Putamen (tissue), 1 donor: ENCODE measurements around the gene NDUFAF2.
"Not testable (repeated sequence)": the region's sequence is repeated elsewhere in the genome, so short reads cannot be mapped to it uniquely, and the experiment has no call there.

Source experiments
- DNase-seq: peaks from one replicate; pipeline ENCODE4 v3.0.0-alpha.2; 2016; ENCODE audit warnings: low spot score

NDUFAF2 gene, protein sequence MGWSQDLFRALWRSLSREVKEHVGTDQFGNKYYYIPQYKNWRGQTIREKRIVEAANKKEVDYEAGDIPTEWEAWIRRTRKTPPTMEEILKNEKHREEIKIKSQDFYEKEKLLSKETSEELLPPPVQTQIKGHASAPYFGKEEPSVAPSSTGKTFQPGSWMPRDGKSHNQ

DNA sequence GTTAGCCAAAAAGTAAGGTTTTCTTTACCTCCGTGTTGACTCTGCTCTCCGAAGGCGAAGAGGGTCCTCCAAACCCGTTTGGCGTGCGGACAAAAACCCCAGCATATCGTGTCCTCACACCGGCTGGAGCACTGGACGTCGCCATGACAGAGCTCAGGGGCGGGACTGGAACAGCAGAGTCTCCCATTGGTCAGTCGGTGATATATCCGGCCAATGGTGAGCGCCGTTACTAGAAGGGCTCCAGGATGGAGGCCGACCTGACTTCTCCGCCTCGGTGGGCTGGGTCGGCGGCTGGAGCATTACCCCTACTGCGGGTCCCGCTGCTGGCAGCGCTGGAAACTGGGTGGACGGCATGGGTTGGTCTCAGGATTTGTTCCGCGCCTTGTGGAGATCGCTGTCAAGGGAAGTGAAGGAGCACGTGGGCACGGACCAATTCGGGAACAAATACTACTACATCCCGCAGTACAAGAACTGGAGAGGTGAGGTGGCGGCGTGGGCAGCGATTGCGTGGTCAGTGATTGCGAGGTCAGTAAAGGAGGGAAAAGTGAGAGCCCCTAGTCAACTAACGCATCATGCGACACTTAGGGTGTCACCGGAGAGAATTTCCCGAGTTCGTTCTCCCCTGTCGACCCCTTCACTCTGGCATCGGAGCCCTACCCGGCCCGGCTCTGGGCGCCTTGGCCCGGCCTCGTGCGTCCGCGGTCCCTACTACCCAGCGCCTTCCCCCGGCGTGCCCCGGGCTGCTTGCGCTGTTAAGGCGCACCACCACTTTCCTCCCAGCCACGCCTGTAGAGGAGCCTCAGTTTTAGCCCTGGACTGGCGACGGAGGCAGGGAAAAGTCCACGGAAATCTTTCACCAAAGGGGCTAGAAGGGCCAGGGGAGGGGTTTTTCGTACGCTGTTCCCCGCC lies at the start of gene NDUFAF2, which contains the start of gene ERCC8:
Gene NDUFAF2 (plus strand): TSS at position 302 of the 909 bp plus-strand sequence. CDS start 51 bp downstream, at position 353.
Gene ERCC8 (minus strand): TSS at position 167 of the 909 bp plus-strand sequence. CDS start 62 bp downstream, at position 105.
- DNase-seq: peak; percentile 93

DNA sequence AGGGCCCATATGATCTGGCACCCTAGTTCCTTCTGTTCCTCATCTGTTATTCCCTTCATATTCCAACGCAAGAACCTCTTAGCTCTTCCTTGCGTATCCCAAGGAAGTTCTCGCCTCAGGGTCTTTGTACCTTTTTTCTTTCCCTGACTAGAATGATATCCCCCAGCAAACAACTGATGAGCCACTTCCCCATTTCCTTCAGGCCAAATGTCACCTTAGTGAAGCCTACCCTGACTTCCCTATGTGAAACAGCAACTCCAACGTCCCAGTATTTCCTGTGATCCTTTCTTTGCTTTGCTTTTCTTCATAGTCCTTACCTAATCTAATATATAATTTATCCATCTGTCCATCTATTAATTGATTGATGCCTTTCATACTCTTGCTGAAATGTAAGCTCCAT lies 48.0 kb upstream of the NDUFAF2 start:
- no peak for DNase-seq

DNA sequence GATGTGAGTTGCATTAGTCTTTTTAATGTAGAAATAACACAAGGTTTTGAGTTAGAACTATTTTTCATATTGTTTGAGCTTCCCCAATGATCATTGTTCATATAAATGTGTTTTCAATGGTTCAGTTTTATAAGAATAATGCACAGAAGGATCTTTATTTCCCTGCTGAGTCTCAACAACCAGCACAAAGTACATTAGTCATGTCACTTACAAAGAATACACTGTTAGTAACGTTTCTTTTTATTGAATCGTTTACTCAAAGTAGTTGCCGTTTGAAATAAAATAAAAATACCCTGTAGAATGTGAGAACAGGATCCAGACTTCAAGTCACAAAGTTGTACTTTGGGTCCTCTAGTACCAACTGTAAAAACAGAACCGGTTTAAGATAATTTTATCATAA lies 41.6 kb upstream of the NDUFAF2 start:
- peak; percentile 18 for DNase-seq

DNA sequence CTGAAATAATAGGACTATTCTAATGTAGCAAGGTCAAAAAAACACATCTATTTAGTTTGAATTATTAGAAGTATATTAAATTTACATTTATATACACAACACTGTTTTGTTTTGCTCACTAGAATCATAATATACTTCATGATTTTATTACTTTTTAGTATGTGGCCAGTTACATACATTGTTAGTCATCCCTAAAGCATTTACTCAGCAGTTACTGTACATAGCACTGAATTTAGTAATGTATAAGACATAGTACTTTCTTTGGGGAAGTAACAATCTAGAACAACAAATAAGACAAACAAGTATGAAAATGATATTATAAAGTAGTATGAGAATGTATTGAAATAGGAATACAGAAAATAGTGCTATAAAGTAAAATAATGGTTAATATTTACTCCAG lies 28.4 kb upstream of the NDUFAF2 start:
- DNase-seq: no peak

DNA sequence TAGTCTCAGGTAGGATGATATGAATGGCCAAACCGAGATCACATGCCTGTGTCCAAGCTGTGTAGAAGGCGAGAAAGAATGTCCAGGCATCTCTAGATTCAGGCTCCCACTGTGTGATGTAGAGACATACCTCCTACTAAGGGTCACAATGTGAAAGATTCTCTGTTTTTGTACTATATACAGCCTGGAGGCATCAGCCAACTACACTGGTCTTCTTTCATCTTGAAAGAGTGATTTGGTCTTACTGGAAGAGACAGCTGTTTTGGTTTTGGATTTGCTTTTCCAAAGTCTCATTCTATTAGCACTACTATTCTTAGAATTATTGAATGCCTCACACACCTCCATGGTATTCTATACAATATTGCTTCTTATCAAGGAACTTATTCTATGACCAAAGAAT lies 26.5 kb upstream of the NDUFAF2 start:
- DNase-seq: no peak

DNA sequence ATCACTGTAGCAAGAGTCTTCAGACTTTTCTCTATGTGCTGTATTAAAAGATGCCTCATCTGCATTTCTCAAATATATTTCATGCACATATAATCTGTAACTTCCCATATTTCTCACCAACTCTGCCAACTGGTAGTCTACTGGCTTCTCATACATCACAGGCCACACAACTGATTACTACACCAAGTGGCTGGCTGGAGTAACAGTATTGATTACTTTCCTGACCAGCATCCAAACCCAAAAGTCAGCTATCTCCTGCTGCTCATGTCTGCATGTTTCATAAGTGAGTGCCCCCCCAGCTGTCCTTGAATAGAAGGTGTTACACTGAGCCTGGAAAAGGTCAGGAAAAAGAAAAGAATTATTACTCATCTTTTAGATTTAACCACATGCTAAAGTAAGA lies 17.6 kb upstream of the NDUFAF2 start:
- DNase-seq: no peak

DNA sequence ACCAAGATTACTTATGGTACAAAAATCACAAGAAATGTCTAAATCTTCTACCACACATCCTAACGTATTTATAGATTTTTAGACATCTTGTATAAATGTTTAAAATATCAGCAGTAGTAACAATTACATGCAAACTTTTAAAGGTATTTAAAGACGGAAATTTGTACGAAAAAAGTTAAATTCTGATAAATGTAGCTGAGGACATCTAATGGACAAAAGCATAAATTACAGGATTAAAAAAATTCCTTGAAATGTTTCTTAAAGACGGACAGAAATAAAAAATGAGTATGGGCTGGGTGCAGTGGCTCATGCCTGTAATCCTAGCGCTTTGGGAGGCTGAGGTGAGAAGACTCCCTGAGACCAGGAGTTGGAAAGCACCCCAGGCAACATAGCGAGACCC lies 16.0 kb upstream of the NDUFAF2 start:
- DNase-seq: no peak

DNA sequence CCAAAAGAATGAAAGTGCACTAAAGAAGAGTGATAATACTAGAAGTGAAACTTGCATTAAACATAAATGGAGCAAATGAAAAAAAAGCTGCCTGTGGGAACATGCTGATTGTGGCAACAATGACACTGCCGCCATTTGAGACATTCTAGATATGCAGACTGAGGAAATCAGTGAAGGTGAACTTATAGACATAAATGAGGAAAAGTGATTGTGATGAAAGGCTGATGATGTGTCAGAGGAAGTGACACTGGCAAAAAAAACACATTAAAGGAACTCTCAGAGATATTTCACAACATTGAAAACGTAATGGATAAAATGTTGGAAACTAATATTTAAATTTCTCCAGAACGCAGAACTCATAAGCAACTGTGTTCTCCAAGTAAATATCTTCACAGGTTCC lies 1.4 kb upstream of the NDUFAF2 start:
- DNase-seq: no peak

DNA sequence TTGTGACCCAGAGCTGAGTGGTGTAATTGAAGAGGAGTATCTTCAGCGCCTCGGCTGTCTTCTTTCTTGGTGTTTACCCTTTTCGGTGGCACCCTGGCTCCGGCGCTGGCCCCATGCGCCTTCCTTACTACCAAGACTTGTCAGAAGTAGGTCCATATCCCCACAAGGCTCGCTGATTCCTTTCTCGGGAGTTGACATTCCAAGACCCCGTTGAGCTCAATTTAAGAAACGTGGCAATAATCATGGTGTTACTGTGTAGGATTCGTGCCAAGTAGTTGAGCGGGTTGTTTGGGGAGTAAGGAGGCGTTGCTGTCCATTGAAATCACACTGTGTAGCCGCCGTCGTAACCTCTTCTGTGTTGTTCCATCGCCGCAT lies 795 bp downstream of the NDUFAF2 start:
- no peak for DNase-seq

DNA sequence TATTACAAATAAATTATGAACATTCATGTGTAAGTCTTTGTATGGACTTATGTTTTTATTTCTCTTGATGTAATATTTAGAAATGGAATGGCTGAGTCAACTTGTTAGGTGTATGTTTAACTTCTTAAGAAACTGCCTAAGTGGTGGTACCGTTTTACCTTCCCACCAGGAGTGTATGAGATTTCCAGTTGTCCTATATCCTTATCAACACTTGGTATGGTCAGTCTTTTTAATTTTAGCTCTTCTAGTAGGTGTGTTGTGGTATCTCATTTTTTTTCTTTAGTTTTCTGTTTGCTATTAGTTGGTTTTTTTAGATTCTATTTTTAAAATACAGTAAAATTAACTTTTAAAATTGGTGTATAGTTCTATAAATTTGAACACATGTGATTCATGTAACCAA lies 3.7 kb downstream of the NDUFAF2 start:
- DNase-seq: no peak

DNA sequence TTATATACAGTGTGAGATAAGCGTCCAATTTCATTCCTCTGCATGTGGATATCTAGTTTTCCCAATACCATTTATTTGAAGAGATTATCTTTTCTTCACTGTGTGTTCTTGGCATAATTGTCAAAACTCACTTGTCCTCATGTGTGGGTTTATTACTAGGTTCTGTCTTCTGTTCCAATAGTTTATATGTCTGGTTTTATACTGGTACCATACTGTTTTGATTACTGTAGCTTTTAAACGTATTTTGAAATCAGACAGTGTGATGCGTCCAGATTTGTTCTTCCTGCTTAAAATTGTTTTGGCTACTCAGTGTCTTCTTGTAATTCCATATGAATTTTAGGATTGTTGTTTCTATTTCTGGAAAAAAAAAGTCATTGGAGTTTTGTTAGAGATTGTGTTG lies 10.2 kb downstream of the NDUFAF2 start:
- no peak for DNase-seq

DNA sequence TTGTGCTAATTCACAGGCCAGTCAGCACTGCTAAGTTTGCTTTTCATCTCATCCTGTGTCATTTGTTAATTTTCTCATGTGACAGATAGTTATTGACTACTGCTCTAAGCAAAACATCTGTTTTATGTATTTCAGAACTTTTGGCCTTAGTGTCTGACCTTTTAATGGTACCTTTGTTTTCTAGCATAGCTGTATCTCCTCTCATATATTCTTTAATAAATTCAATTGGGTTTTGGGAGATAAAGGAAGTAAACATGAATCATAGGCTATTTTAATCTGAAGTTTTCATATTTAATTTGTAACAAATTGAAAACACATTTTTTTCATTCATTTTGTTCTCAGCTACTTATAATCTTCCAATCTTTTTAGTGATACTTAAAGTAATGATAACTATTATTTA lies 13.1 kb downstream of the NDUFAF2 start:
- DNase-seq: no peak

DNA sequence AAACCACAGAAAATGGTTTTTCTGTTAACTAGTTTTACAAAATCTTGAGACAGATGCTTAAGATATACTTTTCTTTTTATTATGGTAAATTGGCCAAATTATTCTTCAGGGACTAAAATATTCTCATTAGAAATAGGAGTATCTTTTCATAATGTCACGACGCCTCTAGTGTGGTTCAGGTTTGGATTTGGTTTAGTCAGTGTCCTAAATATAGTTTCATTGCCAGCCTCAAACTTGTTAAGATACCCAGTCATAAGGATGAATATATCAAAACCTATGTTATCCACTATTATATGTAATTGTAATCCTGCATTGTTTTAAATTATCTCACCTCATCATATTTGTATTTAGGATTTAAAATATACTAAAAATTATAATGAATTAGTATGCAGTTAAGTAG lies 13.7 kb downstream of the NDUFAF2 start:
- DNase-seq: no peak

DNA sequence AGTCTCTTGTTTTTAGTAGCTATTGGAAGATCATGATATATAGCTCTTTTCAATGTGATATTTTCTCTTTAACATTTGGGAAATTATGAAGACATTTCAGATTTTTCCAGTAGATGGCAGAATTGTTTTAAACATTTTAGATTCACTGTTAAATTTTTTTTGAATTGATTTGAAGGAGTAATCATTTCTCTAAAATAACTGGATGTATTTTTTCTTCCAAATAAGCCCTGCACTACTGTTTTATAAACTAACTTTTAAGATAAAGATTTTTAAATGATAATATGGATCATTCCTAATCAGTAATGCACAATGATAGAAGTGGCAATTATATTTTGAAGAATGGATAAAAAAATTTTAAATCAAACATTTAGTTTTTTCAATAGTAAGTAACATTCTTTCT lies 14.2 kb downstream of the NDUFAF2 start:
- DNase-seq: no peak

DNA sequence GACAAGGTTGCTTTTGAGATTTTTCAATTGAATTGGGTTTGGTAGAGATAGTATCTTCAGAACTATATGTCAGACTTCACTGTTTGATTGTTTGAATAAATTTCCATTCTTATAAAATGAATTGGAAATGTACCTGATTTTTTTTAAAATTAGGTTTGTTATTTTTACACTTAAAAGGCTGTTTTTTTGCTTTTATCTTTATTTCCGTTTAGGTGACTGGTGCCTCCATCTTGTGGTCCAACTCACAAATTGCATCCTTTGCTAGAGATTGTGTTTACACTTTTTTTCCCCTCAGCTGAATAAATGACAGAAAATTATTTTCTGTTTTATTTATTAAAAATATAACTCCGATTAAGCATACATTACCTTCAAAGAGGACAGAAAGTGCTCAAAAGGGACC lies 15.6 kb downstream of the NDUFAF2 start:
- no peak for DNase-seq

DNA sequence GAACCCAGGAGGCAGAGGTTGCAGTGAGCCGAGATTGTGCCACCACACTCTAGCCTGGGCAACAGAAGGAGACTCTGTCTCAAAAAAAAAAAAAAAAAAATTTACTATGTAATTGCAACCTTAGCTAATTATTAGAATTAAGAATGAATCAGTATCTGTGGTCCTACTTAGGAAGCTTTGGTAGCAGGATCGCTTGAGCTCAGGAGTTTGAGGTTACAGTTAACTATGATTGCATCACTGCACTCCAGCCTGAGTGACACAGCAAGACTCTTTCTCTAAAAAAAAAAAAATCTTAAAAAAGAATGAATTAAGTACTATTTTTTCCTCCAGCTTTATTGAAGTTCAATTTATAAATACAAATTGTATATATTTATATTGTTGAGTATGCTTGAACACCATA lies 16.7 kb downstream of the NDUFAF2 start:
- no peak for DNase-seq

DNA sequence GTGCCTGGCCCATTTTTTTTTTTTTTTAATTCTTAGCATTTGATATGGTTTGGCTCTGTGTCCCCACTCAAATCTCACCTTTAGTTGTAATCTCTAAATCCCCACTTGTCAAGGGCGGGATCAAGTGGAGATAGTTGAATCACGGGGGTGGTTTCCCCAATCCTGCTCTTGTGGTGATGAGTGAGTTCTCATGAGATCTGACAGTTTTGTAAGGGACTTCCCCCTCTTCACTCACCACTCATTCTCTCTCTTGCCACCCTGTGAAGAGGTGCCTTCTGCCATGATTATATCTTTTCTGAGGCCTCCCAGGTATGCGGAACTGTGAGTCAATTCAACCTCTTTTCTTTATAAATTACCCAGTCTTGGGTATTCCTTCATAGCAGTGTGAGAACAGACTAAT lies 27.2 kb downstream of the NDUFAF2 start:
- DNase-seq: no peak

DNA sequence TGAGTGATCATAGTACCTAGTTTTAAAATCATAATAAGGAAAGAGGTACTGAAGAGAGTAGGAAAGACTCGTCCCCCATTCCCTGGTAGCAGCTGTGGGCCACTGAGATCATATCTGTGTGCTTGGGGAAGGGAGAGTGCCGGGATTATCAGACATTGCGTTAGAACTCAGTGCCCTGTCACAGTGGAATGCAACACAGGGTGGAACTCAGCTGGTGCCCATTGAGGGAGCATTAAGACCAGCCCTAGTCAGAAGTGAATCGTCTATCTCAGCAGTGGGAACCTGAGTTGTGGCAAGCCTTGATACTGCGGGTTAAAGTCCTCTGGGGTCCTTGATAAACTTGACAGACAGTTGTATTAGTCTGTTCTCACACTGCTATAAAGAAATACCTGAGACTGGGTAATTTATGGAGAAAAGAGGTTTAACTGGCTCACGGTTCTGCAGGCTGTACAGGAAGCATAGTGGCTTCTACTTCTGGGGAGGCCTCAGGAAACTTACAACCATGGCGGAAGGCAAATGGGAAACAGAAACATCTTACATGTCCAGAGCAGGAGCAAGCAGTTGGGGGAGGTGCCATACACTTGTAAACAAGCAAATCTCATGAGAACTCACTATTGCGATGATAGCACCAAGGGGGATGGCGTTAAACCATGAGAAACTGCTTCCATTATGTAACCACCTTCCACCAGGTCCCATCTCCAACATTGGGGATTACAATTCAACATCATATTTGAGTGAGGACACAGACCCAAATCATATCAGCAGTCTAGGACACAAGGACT lies 33.1 kb downstream of the NDUFAF2 start:
- no peak for DNase-seq

DNA sequence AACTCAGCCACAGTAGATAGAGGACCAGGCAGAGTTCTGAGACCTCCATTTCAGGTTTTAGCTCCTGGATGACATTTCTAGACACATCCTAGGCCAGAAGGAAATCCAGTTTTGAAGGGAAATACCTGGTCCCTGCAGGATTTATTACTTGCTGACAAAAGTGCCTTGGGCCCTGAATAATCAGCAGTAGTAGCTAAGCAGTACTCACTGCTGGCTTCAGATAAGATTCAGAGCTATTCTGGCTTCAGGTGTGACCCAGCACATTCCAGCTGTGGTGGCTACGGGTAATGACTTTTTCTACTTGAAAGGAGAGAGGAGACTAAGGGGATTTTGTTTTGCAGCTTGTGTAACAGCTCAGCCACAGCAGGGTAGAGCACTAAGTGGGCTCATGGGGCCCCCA lies 34.0 kb downstream of the NDUFAF2 start:
- no peak for DNase-seq

DNA sequence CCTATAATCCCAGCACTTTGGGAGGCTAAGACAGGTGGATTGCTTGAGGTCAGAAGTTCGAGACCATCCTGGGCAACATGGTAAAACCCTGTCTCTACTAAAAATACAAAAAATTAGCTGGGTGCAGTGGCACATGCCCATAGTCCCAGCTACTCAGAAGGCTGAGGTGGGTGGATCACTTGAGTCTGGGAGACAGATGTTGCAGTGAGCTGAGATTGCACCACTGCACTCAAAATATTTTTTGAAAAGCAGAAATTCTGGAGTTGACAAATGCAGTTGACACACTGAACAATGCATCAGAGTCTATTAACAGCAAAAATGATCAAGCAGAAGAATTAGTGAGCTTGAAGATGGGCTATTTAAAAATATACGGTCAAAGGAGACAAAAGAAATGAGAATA lies 35.5 kb downstream of the NDUFAF2 start:
- DNase-seq: no peak

DNA sequence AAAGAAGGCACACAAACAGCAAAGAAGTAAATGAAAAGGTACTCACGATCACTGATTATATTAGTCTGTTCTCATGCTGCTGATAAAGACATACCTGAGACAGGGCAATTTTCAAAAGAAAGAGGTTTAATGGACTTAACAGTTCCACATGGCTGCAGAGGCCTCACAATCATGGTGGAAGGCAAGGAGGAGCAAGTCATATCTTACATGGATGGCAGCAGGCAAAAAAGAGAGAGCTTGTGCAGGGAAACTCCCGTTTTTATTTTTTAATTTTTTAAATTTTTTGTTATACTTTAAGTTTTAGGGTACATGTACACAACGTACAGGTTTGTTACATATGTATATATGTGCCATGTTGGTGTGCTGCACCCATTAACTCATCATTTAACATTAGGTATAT lies 37.1 kb downstream of the NDUFAF2 start:
- DNase-seq: not testable (repeated sequence)

DNA sequence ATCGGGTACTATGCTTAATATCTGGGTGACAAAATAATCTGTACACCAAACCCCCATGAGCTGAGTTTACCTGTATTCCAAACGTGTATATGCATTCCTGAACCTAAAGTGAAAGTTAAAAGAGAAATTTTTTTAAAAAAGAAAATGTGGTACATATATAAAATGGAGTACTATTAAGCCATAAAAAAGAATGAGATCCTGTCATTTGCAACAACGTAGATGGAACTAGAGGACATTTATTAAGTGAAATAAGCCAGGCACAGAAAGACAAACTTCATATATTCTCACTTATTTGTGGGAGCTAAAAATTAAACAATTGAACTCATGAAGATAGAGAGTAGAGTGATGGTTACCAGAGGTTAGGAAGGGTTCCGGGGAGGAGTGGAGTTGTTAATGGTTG lies 44.8 kb downstream of the NDUFAF2 start:
- no peak for DNase-seq

DNA sequence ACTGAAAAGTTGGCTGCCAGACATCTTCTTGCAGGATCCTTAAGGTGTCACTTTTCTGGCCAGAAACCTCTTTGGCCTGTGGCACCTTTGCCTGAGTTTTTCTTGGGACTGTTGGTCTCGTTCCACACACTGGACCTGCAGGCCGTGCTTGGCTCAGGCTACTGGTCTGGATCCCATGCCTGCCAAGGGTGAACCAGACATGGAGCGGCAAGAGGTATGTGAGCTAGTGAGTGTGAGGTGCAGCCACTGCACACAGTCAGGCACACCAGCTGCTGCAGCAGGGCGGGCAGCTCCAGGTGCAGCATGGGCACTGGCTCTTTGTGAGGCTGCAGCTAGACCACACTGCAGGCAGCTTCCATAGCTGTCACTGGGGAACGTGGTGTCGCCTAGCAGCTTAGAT lies 47.9 kb downstream of the NDUFAF2 start:
- DNase-seq: no peak
